Activated CD8-positive, alpha-beta T cell treated with anti-CD3 and anti-CD28 coated beads for 36 hours (primary cell): ENCODE results near the gene PSKH1. TPM values are rescaled to one million over a fixed set of nuclear protein-coding genes. Genes with fewer than 3 reads are reported as not detected.
"Not testable (repeated sequence)": the region's sequence is repeated elsewhere in the genome, so short reads cannot be mapped to it uniquely, and the experiment has no call there.

Experiments
- ATAC-seq: fragments of 200-7000 bp; cut with Tn5 transposase; one replicate; pipeline ENCODE4 v1.10.0; 2021; ENCODE audit warnings: mild to moderate bottlenecking, moderate library complexity
- CTCF ChIA-PET: fragments of 350-600 bp; sonication (Branson Sonifier 250); formaldehyde crosslinking; loops from one replicate; lab custom pipeline; 2021; ENCODE audit warnings: antibody characterized with exemption; lab: Charles Lee
- POLR2A ChIA-PET: fragments of 350-600 bp; sonication (Branson Sonifier 250); formaldehyde crosslinking; loops from one replicate; lab custom pipeline; 2021; ENCODE audit warnings: antibody characterized with exemption; lab: Charles Lee
- DNase-seq: peaks from one replicate; pipeline ENCODE4 v3.0.0-alpha.2; 2020
- H3K27ac Mint-ChIP-seq: one replicate; pipeline ENCODE4 v1.8.0; 2021; ENCODE audit warnings: mild to moderate bottlenecking, mixed read lengths
- H3K27me3 Mint-ChIP-seq: one replicate; pipeline ENCODE4 v1.8.0; 2021; ENCODE audit warnings: mixed read lengths
- H3K36me3 Mint-ChIP-seq: one replicate; pipeline ENCODE4 v1.8.0; 2021; ENCODE audit warnings: low read depth, mixed read lengths
- H3K4me1 Mint-ChIP-seq: one replicate; pipeline ENCODE4 v1.8.0; 2021; ENCODE audit warnings: low read depth, mixed read lengths
- H3K4me3 Mint-ChIP-seq: one replicate; pipeline ENCODE4 v1.8.0; 2021; ENCODE audit warnings: mild to moderate bottlenecking, moderate library complexity, mixed read lengths
- H3K9me3 Mint-ChIP-seq: one replicate; pipeline ENCODE4 v1.8.0; 2021; ENCODE audit warnings: mixed read lengths
- CTCF ChIP-seq: fragments of 200-600 bp; IDR thresholded peaks from one replicate; pipeline ENCODE4 v1.8.0; 2022; ENCODE audit warnings: antibody characterized with exemption, mild to moderate bottlenecking
- intact Hi-C: fragments of 100-400 bp; cut with micrococcal nuclease; formaldehyde crosslinking; loops from one replicate; pipeline ENCODE4 v1.10.0; 2022
- total RNA-seq, 2 experiments: library from RNA; stranded (reverse); gene quantifications; one replicate each; pipeline ENCODE4 v1.2.3, GENCODE V29; 2021

PSKH1 gene
- total RNA-seq, 2 experiments from 2014 or later: 8.4 to 8.5 TPM

GRCh38 chr16:67967958-67968399 lies 74.9 kb downstream of the PSKH1 start:
- Mint-ChIP-seq H3K4me3 (peak overlapping the region; percentile 95), H3K36me3 (peaks cover 3% of the 10 kb centered on the region), H3K27ac (peak overlapping the region; percentile 93), H3K9me3 (no peaks in the 10 kb centered on the region), H3K27me3 (no peaks in the 10 kb centered on the region), H3K4me1 (peaks cover 18% of the 10 kb centered on the region)
- ChIA-PET CTCF (interaction anchor here (1.5 to 2.1 kb wide), 2 partner anchors 84 to 151 kb away, joined by 3 to 7 read pairs; partner anchors contain the start of gene NRN1L), POLR2A (interaction anchor here (0.7 to 2.0 kb wide), 5 partner anchors 16 to 134 kb away, joined by 3 to 7 read pairs (median 4); partner anchors contain the start of genes DDX28 and DUS2)
- intact Hi-C loops: no loop called here
- DNase-seq (peak; percentile 42), ATAC-seq (peak; percentile 5)
- TF ChIP-seq CTCF: no peak

GRCh38 chr16:67968400-67969253 lies 75.6 kb downstream of the PSKH1 start, which contains the start of gene SLC12A4:
Gene SLC12A4, minus strand, starts transcription at chr16:67968637. Its CDS starts 84 bp downstream, at chr16:67968553.
- ATAC-seq: peak; percentile 92
- intact Hi-C loops: no loop called here
- Mint-ChIP-seq H3K36me3 (peaks cover 1% of the 10 kb centered on the region), H3K4me1 (peaks cover 18% of the 10 kb centered on the region), H3K27me3 (no peaks in the 10 kb centered on the region), H3K4me3 (peak within 1 kb of the TSS; percentile 95), H3K9me3 (no peaks in the 10 kb centered on the region), H3K27ac (peak within 1 kb of the TSS; percentile 93)
- no peak for TF ChIP-seq CTCF
- ChIA-PET CTCF (interaction anchor here (1.0 to 1.8 kb wide), 5 partner anchors 12 to 152 kb away, joined by 3 to 11 read pairs (median 4); partner anchors contain the start of gene DPEP3), POLR2A (interaction anchor here (0.6 to 2.0 kb wide), 8 partner anchors 15 to 135 kb away, joined by 3 to 7 read pairs (median 4); partner anchors contain the start of genes DDX28 and DUS2)
- peak; percentile 96 for DNase-seq

GRCh38 chr16:67969254-67970039 lies 76.4 kb downstream of the PSKH1 start:
- ChIA-PET POLR2A (interaction anchor here (0.6 to 2.0 kb wide), 6 partner anchors 15 to 136 kb away, joined by 3 to 7 read pairs (median 4); no protein-coding TSS in a partner anchor), CTCF (interaction anchor here (1.0 to 1.8 kb wide), 4 partner anchors 11 to 71 kb away, joined by 3 to 11 read pairs (median 5); partner anchors contain the start of gene DPEP3)
- H3K27ac Mint-ChIP-seq: peak overlapping the region; percentile 90
- peaks cover 1% of the 10 kb centered on the region for H3K36me3 Mint-ChIP-seq
- ATAC-seq (no peak), DNase-seq (no peak)
- peaks cover 18% of the 10 kb centered on the region for H3K4me1 Mint-ChIP-seq
- peak overlapping the region; percentile 95 for H3K4me3 Mint-ChIP-seq
- intact Hi-C loops: no loop called here
- no peaks in the 10 kb centered on the region for H3K9me3 Mint-ChIP-seq
- H3K27me3 Mint-ChIP-seq: no peaks in the 10 kb centered on the region
- TF ChIP-seq CTCF: no peak

DNA sequence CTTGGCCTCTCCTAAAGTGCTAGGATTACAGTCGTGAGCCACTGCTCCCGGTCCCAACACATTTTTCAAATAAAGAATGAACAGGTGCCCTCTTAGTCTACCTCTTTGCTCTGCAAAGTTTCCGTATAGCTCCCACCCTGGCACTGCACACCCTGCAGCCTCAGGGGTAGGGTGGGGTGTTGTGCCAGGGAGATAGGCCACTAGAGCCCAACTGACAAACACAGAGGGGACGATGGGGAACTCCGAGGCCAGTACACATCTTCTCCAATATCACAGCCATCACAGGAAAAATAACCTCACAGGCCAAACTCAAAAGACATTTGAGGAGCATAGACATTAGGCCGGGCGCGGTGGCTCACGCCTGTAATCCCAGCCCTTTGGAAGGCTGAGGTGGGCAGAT lies 78.1 kb downstream of the PSKH1 start:
- no peak overlapping the region for H3K27ac Mint-ChIP-seq

GRCh38 chr16:67972285-67972684 lies 79.2 kb downstream of the PSKH1 start:
- CTCF ChIA-PET, H3K9me3 Mint-ChIP-seq, H3K27ac Mint-ChIP-seq: not testable (repeated sequence)

More for the DNA sequence above, 78.1 kb downstream of the PSKH1 start:
- intact Hi-C loops: no loop called here
- H3K36me3 Mint-ChIP-seq: peaks cover 1% of the 10 kb centered on the region
- ChIA-PET CTCF (no interaction called here), POLR2A (interaction anchor here (1.3 kb wide), 1 partner anchor 17 kb away, joined by 3 read pairs; no protein-coding TSS in a partner anchor)
- H3K4me1 Mint-ChIP-seq: peaks cover 18% of the 10 kb centered on the region
- DNase-seq (no peak), ATAC-seq (no peak)
- H3K27me3 Mint-ChIP-seq: no peaks in the 10 kb centered on the region
- TF ChIP-seq CTCF: no peak
- no peak overlapping the region for H3K4me3 Mint-ChIP-seq
- no peaks in the 10 kb centered on the region for H3K9me3 Mint-ChIP-seq

More at GRCh38 chr16:67972285-67972684, 79.2 kb downstream of the PSKH1 start:
- H3K36me3 Mint-ChIP-seq, H3K27me3 Mint-ChIP-seq, ATAC-seq, POLR2A ChIA-PET, H3K4me1 Mint-ChIP-seq, intact Hi-C loops, H3K4me3 Mint-ChIP-seq, DNase-seq: not testable (repeated sequence)
